Activated CD8-positive, alpha-beta T cell treated with anti-CD3 and anti-CD28 coated beads for 36 hours (primary cell): Measurements from ENCODE around the gene CTNNA3. TPM values are rescaled to one million over a fixed set of nuclear protein-coding genes. Genes with fewer than 3 reads are reported as not detected.

Experiments
- ATAC-seq: fragments of 200-7000 bp; cut with Tn5 transposase; one replicate; pipeline ENCODE4 v1.10.0; 2021; ENCODE audit warnings: mild to moderate bottlenecking, moderate library complexity
- CTCF ChIA-PET: fragments of 350-600 bp; sonication (Branson Sonifier 250); formaldehyde crosslinking; loops from one replicate; lab custom pipeline; 2021; ENCODE audit warnings: antibody characterized with exemption; lab: Charles Lee
- POLR2A ChIA-PET: fragments of 350-600 bp; sonication (Branson Sonifier 250); formaldehyde crosslinking; loops from one replicate; lab custom pipeline; 2021; ENCODE audit warnings: antibody characterized with exemption; lab: Charles Lee
- DNase-seq: peaks from one replicate; pipeline ENCODE4 v3.0.0-alpha.2; 2020
- H3K27ac Mint-ChIP-seq: one replicate; pipeline ENCODE4 v1.8.0; 2021; ENCODE audit warnings: mild to moderate bottlenecking, mixed read lengths
- H3K27me3 Mint-ChIP-seq: one replicate; pipeline ENCODE4 v1.8.0; 2021; ENCODE audit warnings: mixed read lengths
- H3K36me3 Mint-ChIP-seq: one replicate; pipeline ENCODE4 v1.8.0; 2021; ENCODE audit warnings: low read depth, mixed read lengths
- H3K4me1 Mint-ChIP-seq: one replicate; pipeline ENCODE4 v1.8.0; 2021; ENCODE audit warnings: low read depth, mixed read lengths
- H3K4me3 Mint-ChIP-seq: one replicate; pipeline ENCODE4 v1.8.0; 2021; ENCODE audit warnings: mild to moderate bottlenecking, moderate library complexity, mixed read lengths
- H3K9me3 Mint-ChIP-seq: one replicate; pipeline ENCODE4 v1.8.0; 2021; ENCODE audit warnings: mixed read lengths
- intact Hi-C: fragments of 100-400 bp; cut with micrococcal nuclease; formaldehyde crosslinking; loops from one replicate; pipeline ENCODE4 v1.10.0; 2022
- total RNA-seq, 2 experiments: library from RNA; stranded (reverse); gene quantifications; one replicate each; pipeline ENCODE4 v1.2.3, GENCODE V29; 2021
- TF ChIP-seq, protein P1 (sequence below): fragments of 200-600 bp; IDR thresholded peaks from one replicate; pipeline ENCODE4 v1.8.0; 2022; ENCODE audit warnings: antibody characterized with exemption, mild to moderate bottlenecking

Gene CTNNA3
- total RNA-seq, 2 experiments from 2014 or later: not detected

DNA sequence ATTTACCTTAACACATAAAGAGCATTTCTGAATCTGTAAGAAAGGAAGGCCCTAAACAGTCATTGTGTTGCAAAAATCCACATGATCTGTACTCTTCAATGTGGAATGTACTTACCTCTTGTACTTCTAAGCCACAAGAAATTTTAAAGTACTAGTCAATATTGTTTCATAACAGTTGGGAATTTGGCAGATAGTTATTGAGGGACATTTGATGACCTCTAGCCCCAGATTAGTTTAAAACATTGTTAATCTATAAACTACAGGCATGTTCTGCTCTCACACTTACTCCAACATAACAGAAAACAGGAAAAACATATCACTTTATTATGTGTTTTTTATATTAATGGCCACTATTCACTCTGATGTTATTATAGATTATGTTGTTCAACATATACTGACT is 1755.9 kb downstream of the CTNNA3 start:
- ATAC-seq: no peak
- CTCF ChIA-PET: no interaction called here
- H3K4me1 Mint-ChIP-seq: no peaks in the 10 kb centered on the region

DNA sequence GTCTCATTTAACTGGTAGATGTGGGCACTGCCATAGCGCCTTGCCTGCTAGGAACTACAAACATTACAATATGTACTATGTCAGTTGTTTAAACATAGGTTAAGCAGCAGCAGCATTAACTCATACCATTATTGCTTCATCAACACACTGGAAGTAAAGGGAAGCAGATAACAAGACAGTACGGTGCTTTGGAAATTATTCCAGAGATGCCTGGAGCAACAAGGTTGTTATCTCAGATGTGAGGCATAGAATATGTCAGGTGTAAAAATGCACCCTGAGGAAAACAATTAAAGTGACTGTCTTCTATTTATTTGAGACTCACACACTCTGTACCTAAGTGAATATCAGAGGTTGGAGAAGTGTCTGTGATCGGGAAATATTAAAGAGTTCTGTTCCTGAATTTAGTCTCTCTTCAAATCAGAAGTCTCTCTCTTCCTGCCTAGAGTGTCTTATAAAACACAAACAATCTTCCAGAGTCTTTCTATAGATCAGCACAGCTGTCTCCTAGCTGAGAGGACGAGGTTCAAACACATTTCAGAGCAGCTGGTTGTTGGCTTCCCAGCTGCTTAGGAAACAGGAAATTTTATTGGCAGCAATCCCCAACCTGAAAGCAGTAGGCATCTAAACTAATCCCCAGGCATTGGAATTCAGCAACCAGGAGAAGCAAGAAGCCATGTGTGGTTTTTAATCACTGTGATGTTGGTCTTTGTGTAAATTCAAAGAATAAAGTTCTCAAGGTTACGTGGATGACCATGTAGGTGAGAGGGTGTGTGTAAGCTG is 1764.5 kb downstream of the CTNNA3 start:
- H3K36me3 Mint-ChIP-seq: no peaks in the 10 kb centered on the region
- CTCF ChIA-PET: no interaction called here

More for the DNA sequence above, 1755.9 kb downstream of the CTNNA3 start:
- intact Hi-C loops: no loop called here
- POLR2A ChIA-PET: no interaction called here
- TF ChIP-seq, protein P1, sequence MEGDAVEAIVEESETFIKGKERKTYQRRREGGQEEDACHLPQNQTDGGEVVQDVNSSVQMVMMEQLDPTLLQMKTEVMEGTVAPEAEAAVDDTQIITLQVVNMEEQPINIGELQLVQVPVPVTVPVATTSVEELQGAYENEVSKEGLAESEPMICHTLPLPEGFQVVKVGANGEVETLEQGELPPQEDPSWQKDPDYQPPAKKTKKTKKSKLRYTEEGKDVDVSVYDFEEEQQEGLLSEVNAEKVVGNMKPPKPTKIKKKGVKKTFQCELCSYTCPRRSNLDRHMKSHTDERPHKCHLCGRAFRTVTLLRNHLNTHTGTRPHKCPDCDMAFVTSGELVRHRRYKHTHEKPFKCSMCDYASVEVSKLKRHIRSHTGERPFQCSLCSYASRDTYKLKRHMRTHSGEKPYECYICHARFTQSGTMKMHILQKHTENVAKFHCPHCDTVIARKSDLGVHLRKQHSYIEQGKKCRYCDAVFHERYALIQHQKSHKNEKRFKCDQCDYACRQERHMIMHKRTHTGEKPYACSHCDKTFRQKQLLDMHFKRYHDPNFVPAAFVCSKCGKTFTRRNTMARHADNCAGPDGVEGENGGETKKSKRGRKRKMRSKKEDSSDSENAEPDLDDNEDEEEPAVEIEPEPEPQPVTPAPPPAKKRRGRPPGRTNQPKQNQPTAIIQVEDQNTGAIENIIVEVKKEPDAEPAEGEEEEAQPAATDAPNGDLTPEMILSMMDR: no peak
- peaks cover 4% of the 10 kb centered on the region for H3K9me3 Mint-ChIP-seq
- no peaks in the 10 kb centered on the region for H3K36me3 Mint-ChIP-seq
- no peak overlapping the region for H3K27ac Mint-ChIP-seq
- no peaks in the 10 kb centered on the region for H3K27me3 Mint-ChIP-seq
- H3K4me3 Mint-ChIP-seq: no peak overlapping the region
- no peak for DNase-seq

DNA sequence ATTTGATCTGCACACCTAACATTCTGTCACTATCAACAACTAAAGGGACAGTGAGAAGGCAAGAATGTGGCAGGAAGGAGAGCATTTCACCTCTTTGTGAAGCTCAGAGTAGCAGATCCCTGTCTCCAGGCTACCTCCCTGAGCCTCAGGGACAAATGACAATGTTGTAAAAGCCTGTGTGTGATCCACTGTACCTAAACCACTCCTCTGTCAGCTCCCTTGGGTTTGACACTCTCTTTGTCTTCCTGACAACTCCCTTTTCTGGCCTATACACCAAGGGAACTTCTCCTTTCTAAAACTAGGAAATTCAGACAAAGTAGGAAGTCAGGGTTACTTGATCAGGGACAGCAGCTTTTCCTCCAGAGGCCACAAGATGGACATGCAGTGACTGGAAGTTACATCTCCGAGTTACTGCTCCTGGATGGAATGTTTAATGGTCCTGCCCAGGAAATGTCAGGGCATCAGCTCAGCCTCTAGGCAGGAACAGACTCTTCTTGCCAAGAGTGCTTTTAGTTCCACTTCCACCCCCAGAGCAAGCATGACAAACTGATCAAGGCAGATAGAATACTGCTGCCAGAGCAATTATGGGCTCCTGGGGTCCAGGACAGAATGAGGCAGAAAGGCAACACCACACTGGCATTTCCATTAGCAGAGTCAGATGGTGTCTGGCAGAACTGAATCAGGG is 1784.7 kb downstream of the CTNNA3 start:
- ATAC-seq (no peak), DNase-seq (no peak)
- POLR2A ChIA-PET: no interaction called here
- H3K36me3 Mint-ChIP-seq: no peaks in the 10 kb centered on the region
- CTCF ChIA-PET: no interaction called here
- intact Hi-C loops: no loop called here
- H3K27ac Mint-ChIP-seq: no peak overlapping the region
- H3K27me3 Mint-ChIP-seq: no peaks in the 10 kb centered on the region
- H3K9me3 Mint-ChIP-seq: no peaks in the 10 kb centered on the region
- H3K4me3 Mint-ChIP-seq: no peak overlapping the region
- no peaks in the 10 kb centered on the region for H3K4me1 Mint-ChIP-seq
- TF ChIP-seq, protein P1: no peak

More for the DNA sequence above, 1764.5 kb downstream of the CTNNA3 start:
- Mint-ChIP-seq H3K4me3 (no peak overlapping the region), H3K4me1 (no peaks in the 10 kb centered on the region), H3K27me3 (no peaks in the 10 kb centered on the region), H3K27ac (no peak overlapping the region), H3K9me3 (peaks cover 4% of the 10 kb centered on the region)
- ATAC-seq (no peak), DNase-seq (no peak)
- intact Hi-C loops: no loop called here
- TF ChIP-seq, protein P1: no peak
- POLR2A ChIA-PET: no interaction called here

DNA sequence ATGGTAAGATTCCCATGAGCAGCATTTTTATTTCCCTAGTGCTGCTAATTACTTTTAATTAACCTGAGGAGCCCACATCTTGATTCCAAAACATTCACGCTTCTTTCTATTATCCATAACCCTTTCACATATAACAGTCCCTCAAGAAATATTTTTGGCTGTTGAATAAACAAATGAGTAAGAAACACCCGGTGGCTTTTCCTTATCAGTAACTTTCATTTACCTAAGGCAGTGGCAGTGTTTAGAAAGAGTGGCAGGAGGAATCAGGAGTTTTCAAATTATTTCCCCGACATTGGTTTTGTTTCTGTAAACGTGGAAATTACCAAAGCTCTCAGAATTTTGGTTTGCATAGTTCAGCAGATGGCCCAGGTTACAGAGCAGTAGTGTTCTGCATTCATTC is 1785.8 kb downstream of the CTNNA3 start:
- POLR2A ChIA-PET: no interaction called here
- intact Hi-C loops: no loop called here
- DNase-seq (no peak), ATAC-seq (no peak)
- no peaks in the 10 kb centered on the region for H3K27me3 Mint-ChIP-seq
- no peak overlapping the region for H3K4me3 Mint-ChIP-seq
- TF ChIP-seq, protein P1: no peak
- CTCF ChIA-PET: no interaction called here
- H3K4me1 Mint-ChIP-seq: no peaks in the 10 kb centered on the region
- no peaks in the 10 kb centered on the region for H3K36me3 Mint-ChIP-seq
- H3K9me3 Mint-ChIP-seq: no peaks in the 10 kb centered on the region
- no peak overlapping the region for H3K27ac Mint-ChIP-seq

DNA sequence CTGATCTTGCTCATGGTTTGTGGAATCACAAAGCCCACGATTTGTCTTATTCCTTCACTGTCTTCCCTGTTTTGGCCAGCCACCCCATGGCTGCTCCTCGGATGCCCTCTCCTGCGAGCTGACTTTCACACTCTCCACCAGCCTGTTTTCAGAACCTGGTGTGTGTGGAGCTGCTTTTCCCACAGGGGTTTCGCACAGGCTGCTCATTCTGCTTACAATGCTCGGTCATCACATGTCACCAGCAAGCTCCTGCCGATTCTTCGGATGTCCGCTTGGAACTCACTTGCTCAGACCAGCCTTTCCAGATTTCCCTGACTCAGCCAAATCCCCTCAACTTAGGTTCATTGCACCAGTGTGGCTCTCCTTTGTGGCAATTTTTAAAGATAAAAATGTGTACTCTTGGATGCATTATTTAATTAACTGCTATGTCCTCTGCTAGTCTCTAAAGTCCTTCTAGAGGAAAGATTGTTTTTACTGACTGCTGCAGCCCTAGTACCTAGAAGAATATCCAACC is 1788.7 kb downstream of the CTNNA3 start:
- no peak for ATAC-seq
- intact Hi-C loops: no loop called here
- TF ChIP-seq, protein P1: no peak
- ChIA-PET POLR2A (no interaction called here), CTCF (no interaction called here)
- peaks cover 1% of the 10 kb centered on the region for H3K9me3 Mint-ChIP-seq
- H3K27ac Mint-ChIP-seq: no peak overlapping the region
- H3K4me1 Mint-ChIP-seq: no peaks in the 10 kb centered on the region
- no peak overlapping the region for H3K4me3 Mint-ChIP-seq
- no peak for DNase-seq
- no peaks in the 10 kb centered on the region for H3K36me3 Mint-ChIP-seq
- no peaks in the 10 kb centered on the region for H3K27me3 Mint-ChIP-seq
